Ishikawa (cell line): ENCODE results near the gene INPP5K.

ENCODE experiments used
- EP300 ChIP-seq: IDR thresholded peaks from 2 replicates; pipeline ENCODE4 v1.6.1; 2012; ENCODE audit warnings: borderline replicate concordance
- RAD21 ChIP-seq: IDR thresholded peaks from 2 replicates; pipeline ENCODE4 v1.6.1; 2012; ENCODE audit warnings: low read depth
- TAF1 ChIP-seq: IDR thresholded peaks from 2 replicates; pipeline ENCODE4 v1.6.1; 2012; ENCODE audit warnings: low read depth, mild to moderate bottlenecking
- YY1 ChIP-seq: IDR thresholded peaks from 2 replicates; pipeline ENCODE4 v1.6.1; 2012; ENCODE audit warnings: low read depth
- TF ChIP-seq, protein P1 (sequence below): IDR thresholded peaks from 2 replicates; pipeline ENCODE4 v1.6.1; 2012; ENCODE audit warnings: low read depth, mild to moderate bottlenecking

DNA sequence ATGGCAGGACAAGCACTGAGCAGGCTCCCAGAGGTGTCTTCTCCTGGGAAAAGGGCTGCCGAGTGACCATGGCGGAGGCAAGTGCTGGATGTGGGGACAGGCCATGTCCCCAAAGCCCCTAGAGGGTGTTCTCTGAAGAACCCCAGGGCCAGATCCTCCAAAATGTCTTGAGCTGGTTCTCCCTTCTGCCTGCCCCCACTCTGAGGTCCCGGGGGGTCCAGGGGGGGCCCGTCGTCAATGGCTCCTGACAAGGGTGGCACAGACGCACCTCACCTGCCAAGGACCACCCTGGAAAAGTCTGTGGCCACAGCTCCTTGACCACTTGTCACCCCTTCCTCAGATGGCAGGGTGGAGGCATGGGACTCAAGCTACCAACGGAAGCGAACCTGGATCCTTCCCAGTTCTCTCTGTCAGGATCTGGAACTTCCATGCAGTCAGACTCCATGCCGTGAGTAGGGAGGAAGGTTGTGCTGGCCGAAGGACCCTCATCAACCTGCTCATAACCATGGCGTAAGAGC lies 21.6 kb downstream of the INPP5K start:
- TF ChIP-seq RAD21 (no peak), EP300 (no peak), TAF1 (no peak), YY1 (no peak)
- TF ChIP-seq, protein P1, sequence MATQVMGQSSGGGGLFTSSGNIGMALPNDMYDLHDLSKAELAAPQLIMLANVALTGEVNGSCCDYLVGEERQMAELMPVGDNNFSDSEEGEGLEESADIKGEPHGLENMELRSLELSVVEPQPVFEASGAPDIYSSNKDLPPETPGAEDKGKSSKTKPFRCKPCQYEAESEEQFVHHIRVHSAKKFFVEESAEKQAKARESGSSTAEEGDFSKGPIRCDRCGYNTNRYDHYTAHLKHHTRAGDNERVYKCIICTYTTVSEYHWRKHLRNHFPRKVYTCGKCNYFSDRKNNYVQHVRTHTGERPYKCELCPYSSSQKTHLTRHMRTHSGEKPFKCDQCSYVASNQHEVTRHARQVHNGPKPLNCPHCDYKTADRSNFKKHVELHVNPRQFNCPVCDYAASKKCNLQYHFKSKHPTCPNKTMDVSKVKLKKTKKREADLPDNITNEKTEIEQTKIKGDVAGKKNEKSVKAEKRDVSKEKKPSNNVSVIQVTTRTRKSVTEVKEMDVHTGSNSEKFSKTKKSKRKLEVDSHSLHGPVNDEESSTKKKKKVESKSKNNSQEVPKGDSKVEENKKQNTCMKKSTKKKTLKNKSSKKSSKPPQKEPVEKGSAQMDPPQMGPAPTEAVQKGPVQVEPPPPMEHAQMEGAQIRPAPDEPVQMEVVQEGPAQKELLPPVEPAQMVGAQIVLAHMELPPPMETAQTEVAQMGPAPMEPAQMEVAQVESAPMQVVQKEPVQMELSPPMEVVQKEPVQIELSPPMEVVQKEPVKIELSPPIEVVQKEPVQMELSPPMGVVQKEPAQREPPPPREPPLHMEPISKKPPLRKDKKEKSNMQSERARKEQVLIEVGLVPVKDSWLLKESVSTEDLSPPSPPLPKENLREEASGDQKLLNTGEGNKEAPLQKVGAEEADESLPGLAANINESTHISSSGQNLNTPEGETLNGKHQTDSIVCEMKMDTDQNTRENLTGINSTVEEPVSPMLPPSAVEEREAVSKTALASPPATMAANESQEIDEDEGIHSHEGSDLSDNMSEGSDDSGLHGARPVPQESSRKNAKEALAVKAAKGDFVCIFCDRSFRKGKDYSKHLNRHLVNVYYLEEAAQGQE = no peak
